Measurements from ENCODE around the gene PDE9A. TPM values are rescaled to one million over a fixed set of nuclear protein-coding genes. Genes with fewer than 3 reads are reported as not detected.
"Not testable (repeated sequence)": the region's sequence is repeated elsewhere in the genome, so short reads cannot be mapped to it uniquely, and the experiment has no call there.

PDE9A gene
- polyA plus RNA-seq, 4 donors = 36.2 to 41.7 (median 37.7) TPM

- DNase-seq (ENCODE audit: low read depth in 4 of 4, low spot score in 3 of 4) = no peak
Observed at GRCh38 chr21:42784896-42785451, 131.6 kb downstream of the PDE9A start.

- DNase-seq (ENCODE audit: low read depth in 4 of 4, low spot score in 3 of 4) = no peak
Observed at GRCh38 chr21:42785666-42786427, 132.4 kb downstream of the PDE9A start.

- no peak for DNase-seq (ENCODE audit: low read depth in 4 of 4, low spot score in 3 of 4)
Observed at GRCh38 chr21:42786884-42787283, 133.5 kb downstream of the PDE9A start.

GRCh38 chr21:42787613-42788012 lies 134.2 kb downstream of the PDE9A start:
- no peak for DNase-seq (ENCODE audit: low read depth in 4 of 4, low spot score in 3 of 4)

- no peak for DNase-seq (ENCODE audit: low read depth in 4 of 4, low spot score in 3 of 4)
Observed at GRCh38 chr21:42790520-42791065, 137.2 kb downstream of the PDE9A start.

- no peak for DNase-seq (ENCODE audit: low read depth in 4 of 4, low spot score in 3 of 4)
Observed at GRCh38 chr21:42793774-42794173, 140.4 kb downstream of the PDE9A start.

- DNase-seq (ENCODE audit: low read depth in 4 of 4, low spot score in 3 of 4) = no peak
Observed at GRCh38 chr21:42794551-42794950, 141.1 kb downstream of the PDE9A start.

GRCh38 chr21:42796327-42797062 lies 143.1 kb downstream of the PDE9A start:
- no peak for DNase-seq (ENCODE audit: low read depth in 4 of 4, low spot score in 3 of 4)

GRCh38 chr21:42797522-42797921 lies 144.1 kb downstream of the PDE9A start:
- no peak for DNase-seq (ENCODE audit: low read depth in 4 of 4, low spot score in 3 of 4)

- DNase-seq (ENCODE audit: low read depth in 4 of 4, low spot score in 3 of 4) = no peak
Observed at GRCh38 chr21:42798106-42798505, 144.7 kb downstream of the PDE9A start.

GRCh38 chr21:42799516-42799915 lies 146.1 kb downstream of the PDE9A start:
- DNase-seq (ENCODE audit: low read depth in 4 of 4, low spot score in 3 of 4) = no peak

GRCh38 chr21:42799948-42800347 lies 146.5 kb downstream of the PDE9A start:
- DNase-seq (ENCODE audit: low read depth in 4 of 4, low spot score in 3 of 4) = no peak

- not testable (repeated sequence) for DNase-seq (ENCODE audit: low read depth in 4 of 4, low spot score in 3 of 4)
Observed at GRCh38 chr21:42801616-42802015, 148.2 kb downstream of the PDE9A start.

GRCh38 chr21:42806509-42807140 lies 153.2 kb downstream of the PDE9A start:
- DNase-seq (ENCODE audit: low read depth in 4 of 4, low spot score in 3 of 4) = no peak

- not testable (repeated sequence) for DNase-seq (ENCODE audit: low read depth in 4 of 4, low spot score in 3 of 4)
Observed at GRCh38 chr21:42807293-42807895, 154.0 kb downstream of the PDE9A start.

GRCh38 chr21:42807938-42808613 lies 154.7 kb downstream of the PDE9A start:
- DNase-seq (ENCODE audit: low read depth in 4 of 4, low spot score in 3 of 4) = no peak

- no peak for DNase-seq (ENCODE audit: low read depth in 4 of 4, low spot score in 3 of 4)
Observed at GRCh38 chr21:42809171-42809570, 155.8 kb downstream of the PDE9A start.

GRCh38 chr21:42809577-42810475 lies 156.4 kb downstream of the PDE9A start:
- no peak for DNase-seq (ENCODE audit: low read depth in 4 of 4, low spot score in 3 of 4)

GRCh38 chr21:42811960-42812359 lies 158.5 kb downstream of the PDE9A start:
- no peak for DNase-seq (ENCODE audit: low read depth in 4 of 4, low spot score in 3 of 4)
